ENCODE data around the gene HIVEP3.

DNA sequence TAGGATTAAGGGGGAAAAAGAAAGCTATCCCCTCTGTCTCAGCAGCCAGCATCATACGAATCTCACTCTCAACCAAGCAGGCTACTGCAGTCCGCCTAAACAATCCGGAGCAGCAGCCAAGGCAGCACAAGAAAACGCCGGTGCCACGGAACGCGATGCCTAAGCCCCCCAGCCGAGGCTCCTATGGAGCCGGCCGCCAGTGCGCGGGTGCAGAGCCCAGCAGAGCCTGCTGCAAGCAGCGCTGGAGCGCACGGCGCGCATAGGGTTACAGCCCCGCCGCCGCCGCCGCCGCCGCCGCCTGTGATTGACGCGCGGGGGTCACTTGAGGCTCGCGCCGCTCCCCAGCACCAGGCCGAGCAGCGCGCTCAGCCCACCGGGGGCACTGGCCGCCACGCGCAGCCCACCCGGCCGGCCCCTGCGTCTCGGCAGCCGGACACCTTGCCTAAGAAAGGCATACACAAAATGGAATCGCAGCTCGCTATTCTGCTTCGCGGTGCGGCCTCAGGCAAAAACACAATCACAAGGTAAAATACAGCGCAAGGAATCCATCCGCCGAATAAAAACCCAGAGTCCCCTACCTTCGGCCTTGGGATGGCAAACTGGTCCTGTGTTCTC, 780 bp downstream of the HIVEP3 start:
- no peak for TF ChIP-seq CTCF (IDR thresholded peaks at IDR 0.05; ENCODE audit: low read depth, low read length)
- TF ChIP-seq POLR2A (IDR thresholded peaks at IDR 0.05; ENCODE audit: extremely low read depth, insufficient read length), result no peak
- no peak for TF ChIP-seq MYC (IDR thresholded peaks at IDR 0.05; ENCODE audit: low read depth, low read length)
- TF ChIP-seq MAX (IDR thresholded peaks at IDR 0.05; ENCODE audit: low read depth, low read length), result no peak
